Esophagus (tissue), 2 donors: ENCODE data around the gene SPANXC. TPM values are rescaled to one million over a fixed set of nuclear protein-coding genes. Genes with fewer than 3 reads are reported as not detected.
"Not testable (repeated sequence)": the region's sequence is repeated elsewhere in the genome, so short reads cannot be mapped to it uniquely, and the experiment has no call there.

Experiments
- H3K27ac ChIP-seq, 2 donors: one replicate each; pipeline ENCODE4 v1.5.1; 2013; ENCODE audit warnings: low read depth in 2 of 2, mild to moderate bottlenecking in 2 of 2, inconsistent platforms in 1 of 2, low read length in 1 of 2, moderate library complexity in 1 of 2
- H3K27me3 ChIP-seq, 2 donors: one replicate each; pipeline ENCODE4 v1.6.1; 2013; ENCODE audit warnings: low read length in 2 of 2, control low read depth in 1 of 2, mild to moderate bottlenecking in 1 of 2; ENCODE audit not compliant: insufficient read depth in 2 of 2, control insufficient read depth in 1 of 2
- H3K36me3 ChIP-seq, 2 donors: one replicate each; pipeline ENCODE4 v1.6.1; 2013; ENCODE audit warnings: low read length in 1 of 2; ENCODE audit not compliant: control insufficient read depth in 2 of 2, insufficient read depth in 2 of 2
- H3K4me1 ChIP-seq, 2 donors: one replicate each; pipeline ENCODE4 v1.6.1; 2013; ENCODE audit warnings: low read length in 1 of 2; ENCODE audit not compliant: control insufficient read depth in 2 of 2, insufficient read depth in 2 of 2
- H3K4me3 ChIP-seq, 2 donors: one replicate each; pipeline ENCODE4 v1.5.1; 2013; ENCODE audit warnings: low read length in 2 of 2, mild to moderate bottlenecking in 2 of 2, low read depth in 1 of 2, moderate library complexity in 1 of 2
- H3K9me3 ChIP-seq, 2 donors: one replicate each; pipeline ENCODE4 v1.6.1; 2013; ENCODE audit warnings: mild to moderate bottlenecking in 2 of 2, low read depth in 1 of 2, low read length in 1 of 2, moderate library complexity in 1 of 2; ENCODE audit not compliant: control insufficient read depth in 2 of 2, insufficient read depth in 1 of 2
- WGBS, 2 donors: extraction: QIAGEN DNeasy Blood & Tissue Kit; methylation state at CpG; one replicate each; pipeline ENCODE4 v1.1.7; 2013; 5-methylcytosine and 5-hydroxymethylcytosine counted together
- polyA plus RNA-seq, 2 donors: library from polyadenylated mRNA; stranded (reverse); fragments of 200-250 nt; gene quantifications; one replicate each; pipeline ENCODE4 v1.2.3, GENCODE V29; 2013
- donor health status: healthy with polysubstance abuse.
- donor health status: Bipolar disorder and iron deficiency.

Gene SPANXC
- polyA plus RNA-seq = not detected

DNA sequence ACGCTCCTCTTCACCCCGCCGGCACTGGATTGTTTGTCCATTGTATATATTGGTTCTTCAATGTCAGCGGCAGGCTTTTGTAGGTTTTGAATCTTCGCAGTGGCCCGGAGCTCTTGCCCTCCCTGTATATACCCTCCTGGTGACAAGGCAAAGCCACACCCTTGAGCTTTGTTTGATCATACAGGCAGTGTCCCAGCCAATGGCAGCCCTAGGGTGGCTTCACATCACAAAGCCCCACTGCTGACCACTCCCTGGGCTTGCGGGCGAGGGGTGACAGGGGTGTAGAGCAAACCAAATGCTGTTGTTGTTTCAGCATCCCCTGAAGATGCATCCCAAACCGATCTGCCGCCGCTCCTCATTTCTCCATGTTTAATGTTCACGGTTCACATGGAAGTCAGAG, at the start of gene SPANXC:
Gene SPANXC (minus strand): TSS at position 101 of the 400 bp plus-strand sequence. CDS start 60 bp downstream, at position 41.
- not testable (repeated sequence) for H3K27ac ChIP-seq, H3K27me3 ChIP-seq, H3K4me3 ChIP-seq, H3K36me3 ChIP-seq, H3K9me3 ChIP-seq, H3K4me1 ChIP-seq
- WGBS, 2 donors = 93 to 100% methylated on average over 3 to 6 of the region's 12 CpGs

- H3K4me3 ChIP-seq = no peak overlapping the region
- no peak overlapping the region for H3K27ac ChIP-seq
- H3K4me1 ChIP-seq = no peaks in the 10 kb centered on the region
- WGBS, 2 donors = 77 to 82% methylated on average over 2 of the region's 2 CpGs
- H3K9me3 ChIP-seq = no peaks in the 10 kb centered on the region
- H3K27me3 ChIP-seq = no peaks in the 10 kb centered on the region
- no peaks in the 10 kb centered on the region for H3K36me3 ChIP-seq
Observed at GRCh38 chrX:141279476-141279875, 37.2 kb upstream of the SPANXC start.

- no peaks in the 10 kb centered on the region for H3K27me3 ChIP-seq
- WGBS, 2 donors = 40 to 54% methylated on average over 3 of the region's 3 CpGs
- H3K27ac ChIP-seq = no peak overlapping the region
- H3K4me1 ChIP-seq = no peaks in the 10 kb centered on the region
- no peaks in the 10 kb centered on the region for H3K36me3 ChIP-seq
- no peak overlapping the region for H3K4me3 ChIP-seq
- H3K9me3 ChIP-seq = no peaks in the 10 kb centered on the region
Observed at GRCh38 chrX:141278306-141278705, 36.0 kb upstream of the SPANXC start.

GRCh38 chrX:141258080-141258479, 15.8 kb upstream of the SPANXC start:
- no peaks in the 10 kb centered on the region for H3K9me3 ChIP-seq
- H3K27me3 ChIP-seq = no peaks in the 10 kb centered on the region
- H3K4me1 ChIP-seq = no peaks in the 10 kb centered on the region
- H3K27ac ChIP-seq = no peak overlapping the region
- no peak overlapping the region for H3K4me3 ChIP-seq
- WGBS, 2 donors = 77 to 83% methylated on average over 1 of the region's 1 CpG
- no peaks in the 10 kb centered on the region for H3K36me3 ChIP-seq

DNA sequence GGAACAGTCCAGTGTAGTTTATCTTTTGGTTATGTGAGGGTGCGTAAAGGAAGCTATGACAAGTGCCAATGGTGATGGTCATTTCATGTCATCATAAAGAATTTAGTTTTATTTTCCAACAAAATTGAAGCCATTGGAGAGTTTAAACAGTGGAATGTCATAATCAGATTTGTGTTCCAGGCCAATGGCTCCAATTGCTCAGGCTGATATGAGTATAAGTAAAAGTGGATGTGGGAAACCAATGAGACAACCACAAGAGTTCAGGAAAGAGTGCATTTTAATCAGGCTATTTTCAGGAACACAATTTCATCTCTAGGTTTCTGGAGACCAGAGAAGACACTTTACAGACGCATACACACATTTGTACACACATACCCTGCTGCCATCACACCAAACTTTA, 20.7 kb downstream of the SPANXC start:
- 76 to 87% methylated on average over 2 of the region's 2 CpGs for WGBS, 2 donors
- no peak overlapping the region for H3K4me3 ChIP-seq
- no peak overlapping the region for H3K27ac ChIP-seq
- no peaks in the 10 kb centered on the region for H3K4me1 ChIP-seq
- no peaks in the 10 kb centered on the region for H3K27me3 ChIP-seq
- H3K9me3 ChIP-seq = no peaks in the 10 kb centered on the region
- no peaks in the 10 kb centered on the region for H3K36me3 ChIP-seq

GRCh38 chrX:141220342-141221008, 21.8 kb downstream of the SPANXC start:
- 45 to 54% methylated on average over 3 of the region's 3 CpGs for WGBS, 2 donors
- Histone ChIP-seq H3K36me3 (no peaks in the 10 kb centered on the region), H3K27ac (no peak overlapping the region), H3K9me3 (no peaks in the 10 kb centered on the region), H3K4me1 (no peaks in the 10 kb centered on the region), H3K4me3 (no peak overlapping the region), H3K27me3 (no peaks in the 10 kb centered on the region)

GRCh38 chrX:141214196-141214595, 28.1 kb downstream of the SPANXC start:
- Histone ChIP-seq H3K9me3 (no peaks in the 10 kb centered on the region), H3K4me1 (no peaks in the 10 kb centered on the region), H3K36me3 (no peaks in the 10 kb centered on the region), H3K27me3 (no peaks in the 10 kb centered on the region), H3K4me3 (no peak overlapping the region), H3K27ac (no peak overlapping the region)
- 72 to 93% methylated on average over 1 of the region's 1 CpG for WGBS, 2 donors

DNA sequence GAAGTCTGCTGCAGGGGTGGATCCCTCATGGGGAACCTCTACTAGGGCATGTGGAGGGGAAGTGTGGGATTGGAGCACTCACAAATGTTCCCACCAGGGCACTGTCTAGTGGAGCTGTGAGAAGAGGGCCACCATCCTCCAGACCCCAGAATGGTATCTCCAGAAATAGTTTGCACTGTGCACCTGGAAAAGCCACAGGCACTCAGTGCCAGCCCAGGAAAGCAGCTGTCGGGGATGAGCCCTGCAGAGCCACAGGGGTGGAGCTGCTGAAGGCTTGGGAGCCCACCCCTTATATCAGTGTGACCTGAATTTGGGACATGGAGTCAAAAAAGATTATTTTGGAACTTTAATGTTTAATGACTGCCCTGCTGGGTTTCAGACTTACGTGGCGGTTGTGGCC, 40.4 kb downstream of the SPANXC start:
- Histone ChIP-seq H3K9me3 (no peaks in the 10 kb centered on the region), H3K4me3 (no peak overlapping the region), H3K4me1 (no peaks in the 10 kb centered on the region), H3K27me3 (no peaks in the 10 kb centered on the region), H3K27ac (no peak overlapping the region), H3K36me3 (no peaks in the 10 kb centered on the region)
- 80 to 92% methylated on average over 3 of the region's 3 CpGs for WGBS, 2 donors

Other genes with a start within 250 kb of the SPANXC start
- not detected for gene SPANXB1, start 239.9 kb downstream of the SPANXC start, polyA plus RNA-seq
- gene LDOC1, start 65.4 kb downstream of the SPANXC start, polyA plus RNA-seq = 10 to 100 TPM; 12.3 to 19.1 TPM